GM12873 (cell line): ENCODE data around the gene CACNA2D4.

ENCODE experiments used
- TF ChIP-seq, protein P1 (sequence below): IDR thresholded peaks from 2 replicates; pipeline ENCODE4 v1.5.1; 2012; ENCODE audit warnings: low read depth, mild to moderate bottlenecking, moderate library complexity, low read length, control low read depth; ENCODE audit not compliant: insufficient read depth; ENCODE audit errors: missing control alignments

Gene CACNA2D4

DNA sequence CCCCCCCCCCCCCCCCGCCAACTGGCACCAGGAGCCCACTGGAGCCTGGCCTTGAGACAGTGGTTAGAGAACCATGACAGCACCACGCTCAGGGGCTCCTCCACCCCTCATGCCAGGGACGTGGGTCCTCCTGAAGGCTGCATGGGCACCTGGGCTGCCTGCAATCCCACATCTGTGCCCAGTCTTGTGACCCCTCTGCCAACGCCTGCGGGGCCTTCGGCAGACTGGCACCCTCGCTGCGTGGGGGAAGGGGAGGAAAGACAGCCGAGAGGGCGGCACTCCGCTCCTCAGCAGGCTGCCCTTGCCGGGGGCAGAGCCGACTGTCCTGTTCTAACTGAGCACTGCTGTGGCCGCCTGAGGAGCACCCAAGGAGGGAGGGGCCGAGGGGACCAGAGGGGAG is 92.1 kb downstream of the CACNA2D4 start:
- TF ChIP-seq, protein P1, sequence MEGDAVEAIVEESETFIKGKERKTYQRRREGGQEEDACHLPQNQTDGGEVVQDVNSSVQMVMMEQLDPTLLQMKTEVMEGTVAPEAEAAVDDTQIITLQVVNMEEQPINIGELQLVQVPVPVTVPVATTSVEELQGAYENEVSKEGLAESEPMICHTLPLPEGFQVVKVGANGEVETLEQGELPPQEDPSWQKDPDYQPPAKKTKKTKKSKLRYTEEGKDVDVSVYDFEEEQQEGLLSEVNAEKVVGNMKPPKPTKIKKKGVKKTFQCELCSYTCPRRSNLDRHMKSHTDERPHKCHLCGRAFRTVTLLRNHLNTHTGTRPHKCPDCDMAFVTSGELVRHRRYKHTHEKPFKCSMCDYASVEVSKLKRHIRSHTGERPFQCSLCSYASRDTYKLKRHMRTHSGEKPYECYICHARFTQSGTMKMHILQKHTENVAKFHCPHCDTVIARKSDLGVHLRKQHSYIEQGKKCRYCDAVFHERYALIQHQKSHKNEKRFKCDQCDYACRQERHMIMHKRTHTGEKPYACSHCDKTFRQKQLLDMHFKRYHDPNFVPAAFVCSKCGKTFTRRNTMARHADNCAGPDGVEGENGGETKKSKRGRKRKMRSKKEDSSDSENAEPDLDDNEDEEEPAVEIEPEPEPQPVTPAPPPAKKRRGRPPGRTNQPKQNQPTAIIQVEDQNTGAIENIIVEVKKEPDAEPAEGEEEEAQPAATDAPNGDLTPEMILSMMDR = no peak

DNA sequence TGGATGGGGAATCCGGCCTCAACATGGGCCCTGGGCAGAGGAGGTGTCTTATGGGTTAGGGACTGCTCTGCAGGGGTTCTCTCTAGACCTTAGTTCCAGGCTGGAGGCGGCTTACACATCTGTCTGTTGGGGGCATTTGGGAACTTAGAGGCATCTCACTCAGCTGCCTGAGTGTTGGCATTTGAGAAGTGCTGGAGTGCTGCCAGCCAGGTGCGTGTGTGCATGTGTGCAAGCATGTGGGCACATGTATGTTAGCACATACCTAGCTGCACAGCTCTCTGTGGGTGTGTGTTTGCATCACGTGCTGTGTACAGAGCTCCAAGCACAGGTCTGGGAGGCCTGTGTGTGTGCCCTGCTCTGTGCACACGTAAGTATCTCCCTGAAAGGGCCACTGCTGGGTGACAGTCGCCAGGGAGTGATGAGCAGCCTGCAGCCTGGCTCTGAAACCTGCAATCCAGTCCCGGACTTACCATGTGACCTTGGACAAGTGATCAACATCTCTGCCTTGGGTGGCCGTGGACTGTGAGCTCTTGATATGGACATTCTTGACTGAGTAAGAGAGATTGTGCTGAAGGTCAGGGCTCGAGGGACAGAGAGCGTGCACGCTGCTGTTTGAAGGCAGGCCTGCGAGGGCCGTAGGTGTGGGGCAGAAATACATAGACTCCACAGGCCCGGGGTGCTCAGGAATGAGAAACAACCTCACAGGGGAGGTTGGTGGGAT is 92.9 kb downstream of the CACNA2D4 start:
- TF ChIP-seq, protein P1 = no peak

DNA sequence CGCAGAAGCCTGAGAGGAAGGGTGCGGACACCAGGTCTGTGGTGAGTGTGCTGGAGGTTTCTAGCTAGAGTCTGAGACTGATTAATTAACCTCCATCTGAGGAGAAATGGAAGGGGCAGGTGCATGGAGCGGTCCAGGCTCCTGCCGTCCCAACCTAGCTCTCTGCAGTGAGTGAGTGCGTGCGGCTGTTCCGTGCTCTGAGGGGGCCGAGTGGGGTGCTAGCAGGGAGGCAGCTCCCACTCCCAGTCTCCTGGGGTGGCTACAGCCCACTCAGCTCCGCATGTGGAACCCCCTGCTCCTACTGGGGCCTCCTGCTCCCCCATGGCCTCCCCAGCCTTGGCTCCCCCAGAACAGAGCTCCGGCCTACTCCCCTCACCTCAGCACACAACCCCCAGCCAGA is 95.2 kb downstream of the CACNA2D4 start:
- TF ChIP-seq, protein P1 = no peak

DNA sequence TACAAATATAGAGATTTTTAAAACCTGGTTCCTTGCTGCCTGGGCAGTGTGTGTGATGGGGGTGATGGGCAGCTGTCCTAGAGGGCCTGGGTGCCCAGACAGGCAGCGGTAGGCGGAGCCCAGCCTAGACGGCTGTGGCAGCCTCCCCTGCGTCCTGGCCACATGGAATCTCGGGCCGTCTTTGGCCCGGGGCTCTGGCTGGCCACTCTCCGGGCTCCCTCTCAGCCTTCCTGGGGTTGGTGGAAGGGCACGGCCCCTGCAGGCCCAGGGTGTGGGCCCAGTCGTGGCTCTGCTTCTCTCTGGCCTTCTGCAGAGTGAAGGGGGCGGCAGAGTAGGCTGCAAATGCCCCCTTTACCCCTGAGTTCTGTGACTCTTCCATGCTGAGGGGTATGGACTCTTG is 95.8 kb downstream of the CACNA2D4 start:
- TF ChIP-seq, protein P1 = no peak

DNA sequence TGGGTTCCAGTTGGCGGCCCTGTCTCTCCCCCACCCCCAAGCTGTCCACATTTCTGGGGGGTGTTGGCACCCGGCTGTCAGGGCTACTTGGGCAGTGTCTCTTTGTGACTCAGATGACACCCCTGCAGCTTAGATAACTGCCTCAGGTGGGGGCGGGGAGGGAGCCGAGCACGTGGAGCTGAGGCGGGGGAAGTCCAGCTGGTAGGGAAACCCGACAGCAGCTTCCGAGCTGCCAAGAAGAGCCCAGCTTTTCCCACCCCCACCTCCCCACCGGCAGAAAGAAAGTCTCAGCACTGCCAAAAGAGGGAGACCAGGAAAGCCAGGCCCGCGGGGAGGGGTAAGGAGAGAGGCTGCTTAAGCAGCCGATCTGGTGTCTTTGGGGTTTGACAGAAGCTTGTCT is 96.6 kb downstream of the CACNA2D4 start:
- TF ChIP-seq, protein P1 = no peak

DNA sequence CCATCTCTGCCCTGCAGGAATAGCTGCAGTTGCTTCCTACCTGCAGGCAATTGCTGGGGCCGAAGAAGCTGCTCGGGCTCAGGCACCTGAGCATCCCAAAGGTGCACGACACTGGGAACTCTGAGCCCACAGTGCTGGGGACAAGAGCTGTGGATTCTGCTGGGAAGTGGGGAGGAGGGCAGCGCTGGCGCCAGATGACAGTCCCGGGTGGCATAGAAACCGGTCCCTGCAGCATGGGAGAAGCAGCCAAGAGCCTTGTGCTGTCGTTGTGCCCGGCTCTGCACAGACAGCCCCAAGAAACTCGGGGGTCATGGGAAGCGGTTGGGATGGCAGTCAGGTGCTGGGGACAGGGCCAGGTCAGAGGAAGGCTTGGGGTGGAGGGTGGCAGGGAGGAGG is 97.6 kb downstream of the CACNA2D4 start:
- TF ChIP-seq, protein P1 = no peak

DNA sequence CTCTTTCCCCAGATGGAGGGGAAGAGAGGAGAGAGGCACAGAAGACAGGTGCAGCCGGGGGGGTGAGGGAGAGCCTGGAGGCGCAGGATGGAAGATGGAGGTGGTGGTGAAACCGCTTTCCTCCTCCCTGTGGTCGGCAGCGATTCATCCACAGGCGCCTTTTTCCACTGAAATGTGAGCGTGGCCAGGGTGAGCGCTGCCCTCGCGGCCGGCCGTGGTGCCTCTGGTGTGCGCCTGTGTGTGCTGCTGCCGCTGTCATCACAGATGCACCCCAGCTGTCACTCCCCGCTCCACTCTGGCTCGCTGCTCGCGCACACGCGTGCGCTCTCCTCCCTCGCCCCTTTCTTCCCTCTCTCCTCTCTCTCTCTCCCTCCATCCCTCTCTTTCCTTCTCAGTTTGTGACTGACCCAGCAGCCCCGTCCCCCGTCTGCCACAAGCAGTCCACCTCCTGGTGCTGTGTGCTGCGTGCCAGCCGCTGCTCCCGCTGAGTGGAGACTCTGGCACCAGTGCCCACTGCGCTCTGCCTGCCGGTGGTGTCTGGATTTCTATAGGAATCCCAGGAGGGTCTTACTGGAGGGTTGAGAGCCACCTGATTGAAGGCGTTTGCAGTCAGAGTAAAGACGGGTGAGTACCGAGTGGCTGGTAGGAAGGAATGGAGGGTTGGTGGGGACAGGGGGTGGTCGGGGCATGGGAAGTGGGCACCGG is 98.1 kb downstream of the CACNA2D4 start, which contains the start of gene LRTM2:
Gene LRTM2 (plus strand): TSS at position 375 of the 705 bp plus-strand sequence. CDS start 7,584 bp downstream, outside the sequence.
- TF ChIP-seq, protein P1 = no peak
